GM18505 (cell line): ENCODE results near the gene FGF5.
A peak's percentile ranks its signal among the peaks of the same experiment; 100 is the strongest.
"Not testable (repeated sequence)": the region's sequence is repeated elsewhere in the genome, so short reads cannot be mapped to it uniquely, and the experiment has no call there.

Experiments
- ATAC-seq: cut with Tn5 transposase; IDR thresholded peaks from one replicate; pipeline ENCODE4 v1.9.1; 2021; ENCODE audit not compliant: unreplicated experiment
- POLR2A ChIP-seq: IDR thresholded peaks from 4 replicates; pipeline ENCODE4 v1.6.1; 2011; ENCODE audit warnings: borderline replicate concordance; ENCODE audit not compliant: insufficient read depth, insufficient read length; ENCODE audit errors: extremely low read depth

FGF5 gene

DNA sequence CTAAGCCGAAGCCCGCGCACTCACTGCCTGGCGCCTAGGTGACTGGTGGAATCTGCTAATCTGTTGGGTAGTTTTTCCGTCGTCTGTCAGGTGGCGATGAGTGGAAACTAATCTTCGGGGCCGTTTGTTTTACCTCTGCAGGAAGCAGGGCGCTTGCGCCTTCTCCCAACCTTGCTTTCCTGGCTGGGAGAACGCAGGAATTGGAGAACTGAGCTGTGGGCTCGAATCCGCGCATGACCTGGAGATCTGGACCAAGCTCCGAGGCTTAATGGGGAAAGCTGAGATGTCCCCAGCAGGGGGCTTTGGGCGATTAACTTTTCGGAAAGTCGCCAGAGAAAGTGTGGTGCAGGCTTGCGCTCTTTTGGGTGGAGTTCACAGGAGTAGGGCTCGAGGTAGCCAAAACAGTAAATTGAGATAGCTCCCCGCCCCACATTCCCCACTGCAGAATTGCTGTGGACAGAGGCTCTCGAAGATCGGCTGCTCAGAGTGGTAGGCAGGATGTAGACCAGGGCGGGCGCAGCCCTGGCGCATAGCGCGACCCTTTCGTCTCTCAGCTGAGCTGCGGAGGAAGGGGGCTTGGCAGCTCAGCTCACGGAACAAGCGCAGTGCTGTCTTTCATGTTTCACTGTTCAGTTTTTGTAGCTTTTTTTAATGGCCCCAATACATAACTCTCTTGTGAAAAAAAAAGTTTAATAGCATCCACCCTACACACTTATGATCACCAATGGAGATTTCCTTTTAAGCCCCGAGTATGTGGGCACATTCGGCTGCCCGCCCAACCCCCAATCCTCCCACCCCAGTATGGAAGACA lies 2.7 kb upstream of the FGF5 start:
- no peak for TF ChIP-seq POLR2A
- no peak for ATAC-seq

DNA sequence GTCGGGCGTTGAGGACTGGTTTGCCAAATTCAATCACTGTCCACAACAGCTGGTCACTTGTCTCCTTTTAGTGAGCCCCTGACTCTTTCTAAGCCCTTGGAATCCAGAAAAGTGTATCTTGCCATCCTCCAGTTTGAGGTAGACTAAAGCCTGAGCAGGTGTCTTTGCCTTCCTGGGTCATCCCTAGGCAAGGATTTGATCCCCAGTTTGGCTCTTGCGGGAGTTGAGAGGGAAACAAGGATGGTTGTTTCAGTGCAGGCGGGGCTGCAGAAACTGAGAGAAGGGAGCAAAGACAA lies 2.2 kb upstream of the FGF5 start:
- no peak for TF ChIP-seq POLR2A
- ATAC-seq, result no peak

DNA sequence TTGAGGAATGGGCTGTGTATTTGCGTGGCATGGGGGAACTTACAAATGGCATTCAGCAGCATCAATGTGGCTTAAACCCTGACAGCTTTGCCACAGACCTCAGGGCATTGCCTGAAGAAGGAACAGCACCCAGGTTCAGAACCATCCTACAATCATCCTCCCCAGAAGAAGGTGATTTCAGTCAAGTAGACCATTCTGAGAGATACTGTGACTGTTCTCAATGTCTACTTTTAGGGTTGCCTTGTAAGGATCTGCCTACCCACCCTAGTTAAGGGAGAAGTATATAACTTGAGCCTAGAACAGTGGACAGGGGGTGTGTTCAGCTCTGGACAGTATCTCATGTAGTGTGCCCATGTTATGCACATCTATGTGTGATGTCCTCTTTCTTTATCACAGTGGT lies 1.6 kb upstream of the FGF5 start:
- TF ChIP-seq POLR2A, result no peak
- no peak for ATAC-seq

DNA sequence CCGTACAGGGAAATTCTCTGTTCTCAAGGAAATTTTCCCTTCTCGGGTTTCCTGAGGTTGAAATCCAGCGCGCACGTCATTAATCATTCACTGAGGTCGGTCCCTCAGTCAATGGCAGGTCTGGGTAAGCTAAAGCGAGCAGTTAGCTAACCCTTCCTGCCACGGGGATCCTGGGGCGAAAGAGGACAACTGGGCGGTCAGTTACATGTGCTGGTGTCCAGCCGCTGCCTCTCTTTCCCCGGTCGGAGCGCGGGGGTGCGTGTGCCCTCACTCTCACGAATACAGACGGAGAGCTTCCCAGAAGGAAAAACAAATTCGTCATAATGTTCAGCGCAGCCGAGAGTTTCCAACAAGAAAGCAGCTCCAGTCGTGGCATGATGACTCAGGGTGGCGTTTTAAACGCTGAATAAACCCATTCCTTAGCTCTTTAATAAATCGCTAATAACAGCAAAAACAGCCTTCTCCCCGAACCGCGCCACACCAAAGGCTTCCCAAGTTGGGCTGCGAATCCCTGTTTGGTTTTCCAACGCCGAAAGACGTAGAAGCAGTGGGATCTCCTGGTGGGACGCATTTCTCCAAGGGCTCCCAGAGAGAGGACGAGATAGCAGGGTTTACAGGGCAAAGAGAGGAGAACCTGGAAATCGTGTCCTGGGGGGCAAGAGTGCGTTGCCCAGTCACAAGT lies 752 bp upstream of the FGF5 start:
- ATAC-seq, result no peak
- TF ChIP-seq POLR2A, result no peak

DNA sequence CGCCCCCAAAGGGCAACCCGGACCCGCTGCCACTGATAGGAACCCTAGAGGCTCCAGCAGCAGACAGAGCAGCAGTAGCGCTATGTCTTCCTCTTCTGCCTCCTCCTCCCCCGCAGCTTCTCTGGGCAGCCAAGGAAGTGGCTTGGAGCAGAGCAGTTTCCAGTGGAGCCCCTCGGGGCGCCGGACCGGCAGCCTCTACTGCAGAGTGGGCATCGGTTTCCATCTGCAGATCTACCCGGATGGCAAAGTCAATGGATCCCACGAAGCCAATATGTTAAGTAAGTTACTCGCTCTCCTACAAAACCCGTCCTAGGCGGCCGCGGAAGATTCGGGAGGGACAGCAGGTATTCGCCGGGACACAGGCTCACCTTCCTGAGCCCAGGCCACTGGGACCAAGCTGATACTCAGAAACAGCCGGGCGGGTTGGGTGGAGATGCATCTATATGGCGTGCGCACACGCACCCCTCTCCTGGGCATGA lies 477 bp downstream of the FGF5 start:
- no peak for TF ChIP-seq POLR2A
- ATAC-seq, result peak; percentile 33

DNA sequence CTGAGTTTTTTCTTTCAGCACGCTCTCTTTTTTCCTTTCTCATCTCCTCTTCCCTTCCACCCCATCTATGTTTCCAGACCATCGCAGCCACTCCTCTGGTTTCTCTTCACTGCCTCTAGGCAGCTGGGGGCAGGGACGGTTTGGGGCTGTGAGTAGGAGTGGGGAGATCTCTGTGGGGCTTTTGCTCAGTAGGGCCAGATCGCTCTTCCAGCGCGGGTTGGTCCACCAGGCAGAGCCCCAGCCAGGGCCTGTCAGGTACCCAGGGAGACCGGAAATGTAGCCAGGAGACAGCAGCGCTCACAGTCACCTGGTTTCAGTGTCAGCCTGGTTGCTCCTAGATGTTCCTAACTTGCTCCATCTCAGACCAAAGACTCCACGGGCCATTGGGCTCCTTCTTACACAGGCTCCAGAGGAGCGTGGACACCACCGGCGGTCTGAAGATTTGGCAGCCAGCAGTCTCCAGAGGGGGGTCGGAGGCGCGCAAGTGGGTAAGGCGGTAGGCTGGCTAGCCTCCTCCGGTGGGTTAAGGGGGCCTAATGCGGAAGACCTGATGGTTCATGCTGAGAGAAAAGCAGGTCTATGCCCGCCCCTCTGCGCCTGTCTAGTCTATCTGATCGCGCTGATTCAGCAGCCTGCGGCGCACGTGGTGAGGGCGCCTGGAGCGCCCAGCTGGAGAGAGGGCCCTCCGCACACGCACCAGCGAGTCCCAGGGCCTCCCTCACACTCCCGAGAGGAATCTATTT lies 1.8 kb downstream of the FGF5 start:
- no peak for TF ChIP-seq POLR2A
- no peak for ATAC-seq

DNA sequence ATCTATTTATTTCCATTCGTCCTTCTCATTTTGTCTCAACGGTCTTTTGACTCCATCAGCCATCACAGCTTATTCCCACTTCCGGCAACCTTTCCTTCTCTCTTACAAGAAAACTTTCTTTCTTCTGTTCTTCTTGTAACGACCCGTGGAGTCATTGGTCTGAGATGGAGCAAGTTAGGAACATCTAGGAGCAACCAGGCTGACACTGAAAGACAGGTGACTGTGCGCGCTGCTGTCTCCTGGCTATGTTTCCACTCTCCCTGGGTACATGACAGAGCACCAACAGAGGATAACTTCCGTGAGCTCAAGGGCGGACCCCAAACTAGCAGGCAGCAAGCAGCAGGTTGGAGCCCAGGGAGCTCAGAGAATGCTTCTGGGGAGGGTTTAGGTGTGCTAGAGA lies 2.5 kb downstream of the FGF5 start:
- ATAC-seq, result no peak
- no peak for TF ChIP-seq POLR2A

DNA sequence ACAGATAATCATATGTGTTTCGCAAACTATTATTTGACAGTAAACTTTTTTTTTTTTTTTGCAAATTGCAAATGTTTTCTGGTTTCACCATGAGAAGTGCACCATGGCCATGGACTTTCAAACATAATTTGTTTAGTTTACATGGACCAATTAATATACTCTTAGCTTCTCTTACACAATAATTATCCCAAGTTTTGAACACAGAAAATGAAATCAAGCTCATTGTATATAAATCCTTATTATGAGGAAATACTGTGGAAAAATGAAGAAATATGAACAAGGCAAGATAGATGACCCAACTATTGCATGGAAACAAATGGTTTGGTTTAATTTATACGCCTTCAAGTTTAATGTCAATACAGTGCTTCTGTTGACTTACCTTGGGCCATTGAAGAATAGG lies 3.9 kb downstream of the FGF5 start:
- TF ChIP-seq POLR2A, result no peak

DNA sequence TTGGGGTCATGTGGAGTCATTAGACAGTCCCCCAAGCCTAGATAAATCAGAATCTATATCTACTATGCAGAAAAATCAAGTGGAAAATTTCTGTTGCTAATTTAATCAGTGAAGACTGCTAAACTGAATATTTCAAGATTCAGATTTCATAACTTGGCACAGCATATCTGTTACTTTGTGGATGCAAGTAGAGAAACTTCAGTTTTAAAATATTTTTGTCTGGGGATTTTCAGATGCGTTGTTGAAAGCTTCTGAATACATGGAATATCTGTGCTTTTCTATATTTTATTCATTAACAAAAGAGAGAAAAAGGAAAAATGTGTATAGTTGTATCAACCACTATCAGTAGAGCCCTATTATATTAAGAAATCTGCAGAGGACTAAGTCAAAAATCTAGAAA lies 4.4 kb downstream of the FGF5 start:
- no peak for ATAC-seq
- no peak for TF ChIP-seq POLR2A

More for the DNA sequence above, 3.9 kb downstream of the FGF5 start:
- ATAC-seq, result no peak

DNA sequence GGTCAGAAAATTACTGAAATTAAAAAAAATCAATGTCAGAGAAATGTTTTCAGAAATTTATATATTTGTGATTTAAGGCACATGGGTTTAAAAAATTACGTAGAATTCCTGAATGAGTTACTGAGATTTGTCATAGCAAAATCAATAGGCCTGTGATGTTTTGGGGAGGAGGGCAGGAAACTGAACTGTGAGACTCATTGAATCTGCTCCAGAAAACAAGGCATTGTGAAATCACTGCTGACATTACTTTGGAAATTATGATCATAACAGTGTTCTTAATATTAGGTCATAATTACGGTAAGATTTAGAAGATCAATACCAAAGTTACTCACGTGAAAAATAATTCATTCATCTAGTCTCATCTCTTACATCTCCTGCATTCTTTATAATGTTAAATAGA lies 5.3 kb downstream of the FGF5 start:
- no peak for ATAC-seq
- no peak for TF ChIP-seq POLR2A

DNA sequence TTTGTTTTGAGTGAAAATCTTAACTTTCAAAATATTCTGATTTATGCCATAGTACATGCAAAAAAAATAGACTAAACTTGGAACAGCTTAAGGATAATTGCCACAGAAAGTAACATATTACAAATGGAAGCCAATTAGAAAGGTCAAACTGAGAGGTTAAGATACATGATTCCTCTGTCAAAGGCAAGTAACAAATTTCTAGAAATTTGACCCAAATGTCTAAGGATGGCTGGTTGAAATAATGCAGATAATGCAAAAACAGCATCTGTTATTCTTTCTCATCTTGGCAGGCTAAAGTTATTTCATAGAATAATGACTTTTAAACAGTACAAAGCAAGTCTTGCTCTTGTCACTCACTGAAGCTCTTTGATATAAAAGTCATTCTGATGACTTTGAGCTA lies 10.5 kb downstream of the FGF5 start:
- no peak for TF ChIP-seq POLR2A
- ATAC-seq, result no peak

DNA sequence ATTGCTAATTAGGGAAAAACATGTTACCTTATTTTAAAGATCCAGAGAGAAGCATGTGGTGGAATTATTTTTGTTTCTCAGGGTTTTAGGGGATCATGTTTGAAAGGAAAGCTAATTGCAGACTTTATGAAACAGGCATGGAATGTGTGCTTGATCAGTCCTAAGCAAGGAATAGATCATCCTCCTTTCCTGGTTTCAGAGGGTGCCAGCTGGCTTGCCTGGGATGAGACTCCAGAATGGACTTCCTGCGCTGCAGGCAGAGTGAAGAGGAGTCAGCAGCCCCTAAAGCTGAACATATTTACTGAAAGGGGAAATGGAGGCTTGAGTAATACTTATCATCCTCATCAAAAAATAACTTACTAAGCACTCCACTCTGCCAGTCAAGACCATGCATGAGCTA lies 13.3 kb downstream of the FGF5 start:
- no peak for ATAC-seq
- TF ChIP-seq POLR2A, result no peak

DNA sequence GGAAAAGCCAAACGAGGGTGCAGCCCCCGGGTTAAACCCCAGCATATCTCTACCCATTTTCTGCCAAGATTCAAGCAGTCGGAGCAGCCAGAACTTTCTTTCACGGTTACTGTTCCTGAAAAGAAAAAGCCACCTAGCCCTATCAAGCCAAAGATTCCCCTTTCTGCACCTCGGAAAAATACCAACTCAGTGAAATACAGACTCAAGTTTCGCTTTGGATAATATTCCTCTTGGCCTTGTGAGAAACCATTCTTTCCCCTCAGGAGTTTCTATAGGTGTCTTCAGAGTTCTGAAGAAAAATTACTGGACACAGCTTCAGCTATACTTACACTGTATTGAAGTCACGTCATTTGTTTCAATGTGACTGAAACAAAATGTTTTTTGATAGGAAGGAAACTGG lies 20.0 kb downstream of the FGF5 start:
- ATAC-seq, result no peak
- TF ChIP-seq POLR2A, result no peak

DNA sequence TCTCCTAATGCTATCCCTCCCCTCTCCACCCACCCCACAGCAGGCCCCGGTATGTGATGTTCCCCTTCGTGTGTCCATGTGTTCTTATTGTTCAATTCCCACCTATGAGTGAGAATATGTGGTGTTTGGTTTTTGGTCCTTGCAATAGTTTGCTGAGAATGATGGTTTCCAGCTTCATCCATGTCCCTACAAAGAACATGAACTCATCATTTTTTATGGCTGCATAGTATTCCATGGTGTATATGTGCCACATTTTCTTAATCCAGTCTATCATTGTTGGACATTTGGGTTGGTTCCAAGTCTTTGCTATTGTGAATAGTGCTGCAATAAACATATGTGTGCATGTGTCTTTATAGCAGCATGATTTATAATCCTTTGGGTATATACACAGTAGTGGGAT lies 24.2 kb downstream of the FGF5 start:
- ATAC-seq, result not testable (repeated sequence)
